ENCODE data around the gene PRRC2B. TPM values are rescaled to one million over a fixed set of nuclear protein-coding genes. Genes with fewer than 3 reads are reported as not detected.
A peak's percentile ranks its signal among the peaks of the same experiment; 100 is the strongest.

The PRRC2B gene
- total and polyA plus RNA-seq, 7 donors: 10.8 to 98.6 (median 65.3) TPM

DNA sequence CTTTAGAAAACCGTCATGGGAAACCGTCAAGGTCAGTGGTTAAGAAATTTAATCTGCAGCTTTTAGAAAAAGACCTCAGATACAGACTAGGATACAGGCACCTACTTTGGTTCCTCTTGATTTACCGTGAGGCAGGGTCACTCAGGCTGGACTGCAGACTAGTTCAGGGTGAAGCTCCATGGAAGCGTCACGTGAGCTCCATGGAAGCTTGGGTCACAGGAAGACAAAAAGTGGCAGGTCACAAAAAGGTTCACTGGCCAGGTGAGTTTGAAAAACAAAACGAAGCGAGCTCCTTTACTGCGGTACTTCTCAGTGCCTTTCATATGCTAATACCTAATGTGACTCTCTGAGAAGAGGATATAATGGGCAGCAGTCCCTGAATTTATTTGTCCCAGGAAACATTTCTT, 43.0 kb downstream of the PRRC2B start:
- no peak for TF ChIP-seq POLR2A (IDR thresholded peaks at IDR 0.05)
- no peak for TF ChIP-seq POLR2AphosphoS5 (IDR thresholded peaks at IDR 0.05)
- TF ChIP-seq EP300 (IDR thresholded peaks at IDR 0.05): no peak

DNA sequence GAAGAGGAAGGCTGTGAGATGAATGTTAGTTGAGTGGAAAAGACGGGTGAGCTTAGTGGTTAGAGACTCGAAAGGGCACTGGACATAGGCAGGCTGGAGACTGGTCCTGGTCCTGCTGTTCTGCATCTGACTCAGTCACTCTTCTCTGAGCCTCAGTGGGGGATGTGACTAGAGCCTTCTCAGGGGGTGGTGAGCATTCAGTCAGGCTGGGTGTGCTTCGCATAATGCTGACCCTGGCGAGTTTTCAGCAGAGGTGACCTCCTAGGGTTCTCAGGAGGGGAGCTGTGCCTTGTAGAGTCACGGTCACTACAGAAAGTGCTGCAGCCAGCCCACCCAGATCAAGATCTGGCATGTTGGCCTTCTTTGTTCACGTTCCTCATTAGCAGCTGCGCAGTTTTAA, 44.3 kb downstream of the PRRC2B start:
- DNase-seq: peak; percentile 21
- intact Hi-C loops (cut with DNase I): no loop called here
- Histone ChIP-seq H3K9me3 (no peaks in the 10 kb centered on the region), H3K27ac (no peak overlapping the region), H3K4me1 (peaks cover 0 to 15% (median 11%) of the 10 kb centered on the region in 4 donors), H3K36me3 (peaks cover 33 to 94% (median 36%) of the 10 kb centered on the region in 4 donors), H3K27me3 (no peaks in the 10 kb centered on the region), H3K4me3 (no peak overlapping the region)
- WGBS, 2 donors: 96% methylated on average over 7 of the region's 7 CpGs
- TF ChIP-seq, protein P1, sequence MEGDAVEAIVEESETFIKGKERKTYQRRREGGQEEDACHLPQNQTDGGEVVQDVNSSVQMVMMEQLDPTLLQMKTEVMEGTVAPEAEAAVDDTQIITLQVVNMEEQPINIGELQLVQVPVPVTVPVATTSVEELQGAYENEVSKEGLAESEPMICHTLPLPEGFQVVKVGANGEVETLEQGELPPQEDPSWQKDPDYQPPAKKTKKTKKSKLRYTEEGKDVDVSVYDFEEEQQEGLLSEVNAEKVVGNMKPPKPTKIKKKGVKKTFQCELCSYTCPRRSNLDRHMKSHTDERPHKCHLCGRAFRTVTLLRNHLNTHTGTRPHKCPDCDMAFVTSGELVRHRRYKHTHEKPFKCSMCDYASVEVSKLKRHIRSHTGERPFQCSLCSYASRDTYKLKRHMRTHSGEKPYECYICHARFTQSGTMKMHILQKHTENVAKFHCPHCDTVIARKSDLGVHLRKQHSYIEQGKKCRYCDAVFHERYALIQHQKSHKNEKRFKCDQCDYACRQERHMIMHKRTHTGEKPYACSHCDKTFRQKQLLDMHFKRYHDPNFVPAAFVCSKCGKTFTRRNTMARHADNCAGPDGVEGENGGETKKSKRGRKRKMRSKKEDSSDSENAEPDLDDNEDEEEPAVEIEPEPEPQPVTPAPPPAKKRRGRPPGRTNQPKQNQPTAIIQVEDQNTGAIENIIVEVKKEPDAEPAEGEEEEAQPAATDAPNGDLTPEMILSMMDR (IDR thresholded peaks at IDR 0.05): no peak
- no peak for TF ChIP-seq POLR2AphosphoS5 (IDR thresholded peaks at IDR 0.05)
- no peak for TF ChIP-seq EP300 (IDR thresholded peaks at IDR 0.05)

More for the DNA sequence above, 43.0 kb downstream of the PRRC2B start:
- Histone ChIP-seq H3K9me3 (no peaks in the 10 kb centered on the region), H3K27me3 (no peaks in the 10 kb centered on the region), H3K4me1 (peaks cover 0 to 26% (median 22%) of the 10 kb centered on the region in 4 donors), H3K4me3 (no peak overlapping the region), H3K36me3 (peaks cover 36 to 93% (median 38%) of the 10 kb centered on the region in 4 donors), H3K27ac (peak overlapping the region in 1 of 4 donors; percentile 12)
- intact Hi-C loops (cut with DNase I): no loop called here
- peak; percentile 17 for DNase-seq
- 89 to 94% methylated on average over 8 of the region's 8 CpGs for WGBS, 2 donors

DNA sequence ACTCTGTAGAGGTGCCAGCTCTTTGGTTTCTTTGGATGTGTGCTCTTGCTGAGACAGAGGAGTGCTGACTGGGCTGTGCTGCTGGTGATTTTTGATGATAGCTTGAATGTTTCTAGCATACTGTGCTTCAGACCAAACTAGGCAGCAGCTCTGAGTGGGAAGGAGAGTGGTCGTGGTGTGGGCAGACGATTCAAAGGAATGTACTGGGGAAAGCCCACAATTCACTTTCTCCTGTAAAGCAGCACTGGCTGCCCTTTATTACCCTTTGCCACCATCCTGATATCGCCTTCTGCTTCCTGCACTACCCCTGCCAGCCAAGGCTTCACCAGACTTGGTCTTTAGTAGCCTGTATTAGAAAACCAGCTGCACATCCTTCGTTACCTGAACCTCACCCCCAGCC, 45.3 kb downstream of the PRRC2B start:
- intact Hi-C loops (cut with DNase I): no loop called here
- DNase-seq: no peak
- Histone ChIP-seq H3K27me3 (no peaks in the 10 kb centered on the region), H3K27ac (no peak overlapping the region), H3K36me3 (peaks cover 31 to 94% (median 42%) of the 10 kb centered on the region in 4 donors), H3K4me3 (no peak overlapping the region), H3K9me3 (no peaks in the 10 kb centered on the region), H3K4me1 (peaks cover 0 to 10% (median 1%) of the 10 kb centered on the region in 4 donors)
- TF ChIP-seq, protein P1 (IDR thresholded peaks at IDR 0.05): no peak
- TF ChIP-seq POLR2AphosphoS5 (IDR thresholded peaks at IDR 0.05) (no peak), POLR2A (IDR thresholded peaks at IDR 0.05) (no peak), EP300 (IDR thresholded peaks at IDR 0.05) (no peak)
- 81 to 89% methylated on average over 4 of the region's 4 CpGs for WGBS, 2 donors

DNA sequence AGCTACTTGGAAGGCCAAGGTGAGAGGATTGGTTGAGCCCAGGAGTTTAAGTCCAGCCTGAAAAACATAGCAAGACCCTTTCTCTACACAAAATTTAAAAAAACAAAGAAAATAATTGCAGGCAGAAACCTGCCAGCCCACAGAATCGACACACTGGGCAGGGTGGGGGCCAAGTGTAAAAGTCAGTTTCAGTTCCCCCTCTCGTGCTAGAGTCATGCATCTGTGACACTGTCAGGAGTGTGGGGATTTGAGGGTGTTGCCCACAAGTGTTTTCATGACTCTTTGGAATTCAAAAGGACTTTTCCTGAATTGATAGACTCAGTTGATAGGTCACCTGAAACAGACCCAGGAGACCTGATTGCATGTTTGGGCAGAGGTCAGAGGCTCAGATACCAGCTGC, 47.6 kb downstream of the PRRC2B start:
- Histone ChIP-seq H3K4me3 (no peak overlapping the region), H3K27me3 (no peaks in the 10 kb centered on the region), H3K36me3 (peaks cover 31 to 99% (median 56%) of the 10 kb centered on the region in 4 donors), H3K4me1 (peaks cover 0 to 2% (median 0%) of the 10 kb centered on the region in 4 donors), H3K27ac (no peak overlapping the region), H3K9me3 (no peaks in the 10 kb centered on the region)
- DNase-seq: peak; percentile 25
- intact Hi-C loops (cut with DNase I): no loop called here
- TF ChIP-seq EP300 (IDR thresholded peaks at IDR 0.05) (no peak), POLR2A (IDR thresholded peaks at IDR 0.05) (no peak), POLR2AphosphoS5 (IDR thresholded peaks at IDR 0.05) (no peak)
- TF ChIP-seq, protein P1 (IDR thresholded peaks at IDR 0.05): no peak
- 47 to 62% methylated on average over 2 of the region's 2 CpGs for WGBS, 2 donors

DNA sequence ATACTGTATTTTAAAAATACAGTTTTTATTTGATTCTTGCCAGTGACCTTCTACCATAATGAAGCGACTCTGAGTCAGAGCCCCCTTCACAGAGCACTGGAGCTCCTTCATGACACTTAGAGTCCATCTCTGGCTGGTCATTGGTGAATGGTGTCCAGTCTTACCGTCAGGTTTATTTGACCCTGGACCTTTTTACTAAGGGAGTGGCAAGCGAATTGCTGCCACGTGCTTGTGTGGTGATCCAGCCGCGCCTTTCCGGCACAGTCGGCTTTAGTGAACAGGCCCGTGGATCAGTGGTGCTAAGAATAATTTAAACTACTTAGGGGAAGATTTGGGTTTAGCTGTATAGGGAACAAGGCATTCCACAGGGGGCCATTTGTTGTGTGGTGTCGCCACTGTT, 48.5 kb downstream of the PRRC2B start:
- Histone ChIP-seq H3K4me3 (no peak overlapping the region), H3K4me1 (no peaks in the 10 kb centered on the region), H3K27me3 (no peaks in the 10 kb centered on the region), H3K36me3 (peaks cover 31 to 99% (median 58%) of the 10 kb centered on the region in 4 donors), H3K9me3 (no peaks in the 10 kb centered on the region), H3K27ac (no peak overlapping the region)
- 33 to 72% methylated on average over 10 of the region's 10 CpGs for WGBS, 2 donors
- no peak for TF ChIP-seq EP300 (IDR thresholded peaks at IDR 0.05)
- no peak for TF ChIP-seq POLR2A (IDR thresholded peaks at IDR 0.05)
- TF ChIP-seq, protein P1 (IDR thresholded peaks at IDR 0.05): no peak
- TF ChIP-seq POLR2AphosphoS5 (IDR thresholded peaks at IDR 0.05): no peak
- intact Hi-C loops (cut with DNase I): no loop called here
- peak; percentile 40 for DNase-seq
